Left cardiac atrium (tissue), 4 donors: ENCODE data around the gene INPP1. TPM values are rescaled to one million over a fixed set of nuclear protein-coding genes. Genes with fewer than 3 reads are reported as not detected.
"Not testable (repeated sequence)": the region's sequence is repeated elsewhere in the genome, so short reads cannot be mapped to it uniquely, and the experiment has no call there.

ENCODE experiments used
- ATAC-seq, 2 donors: fragments of 200-7000 bp; cut with Tn5 transposase; one replicate each; pipeline ENCODE4 v1.9.1; 2020; ENCODE audit warnings: mild to moderate bottlenecking in 2 of 2, moderate library complexity in 2 of 2
- DNase-seq: peaks from one replicate; pipeline ENCODE4 v3.0.0-alpha.2; 2020
- intact Hi-C, 2 donors: fragments of 100-400 bp; cut with DNase I; formaldehyde crosslinking; loops; one replicate each; pipeline versions ENCODE4 v1.14.1 to v1.15.1; 2022 to 2023
- total RNA-seq, 2 donors: library from RNA; stranded (reverse); fragmentation: NEBNext Ultra II Directional; extraction: Animal tissue kit (Norgen Biotek cat#: 25700); gene quantifications; one replicate each; pipeline ENCODE4 v1.2.1, GENCODE V29; 2021
- donor health status: DM: no; HTN: yes; CAD: no.
- donor health status: DM: no; HTN: yes; CAD: no; lungs with severe emphysema.
- donor health status: DM: yes; HTN: yes; CAD: no.
- donor health status: Dilated cardiomyopathy.

Gene INPP1
- total RNA-seq, 2 donors from 2014 or later, result 29.9 to 43.6 TPM

- intact Hi-C loops, result no loop called here
- no peak for ATAC-seq
- no peak for DNase-seq
Observed at GRCh38 chr2:190355968-190356644, 12.7 kb downstream of the INPP1 start.

GRCh38 chr2:190357600-190357999 is 14.2 kb downstream of the INPP1 start:
- intact Hi-C loops, result no loop called here
- no peak for DNase-seq
- no peak for ATAC-seq

- intact Hi-C loops, ATAC-seq, DNase-seq: not testable (repeated sequence)
Observed at GRCh38 chr2:190358655-190359448, 15.5 kb downstream of the INPP1 start.

DNA sequence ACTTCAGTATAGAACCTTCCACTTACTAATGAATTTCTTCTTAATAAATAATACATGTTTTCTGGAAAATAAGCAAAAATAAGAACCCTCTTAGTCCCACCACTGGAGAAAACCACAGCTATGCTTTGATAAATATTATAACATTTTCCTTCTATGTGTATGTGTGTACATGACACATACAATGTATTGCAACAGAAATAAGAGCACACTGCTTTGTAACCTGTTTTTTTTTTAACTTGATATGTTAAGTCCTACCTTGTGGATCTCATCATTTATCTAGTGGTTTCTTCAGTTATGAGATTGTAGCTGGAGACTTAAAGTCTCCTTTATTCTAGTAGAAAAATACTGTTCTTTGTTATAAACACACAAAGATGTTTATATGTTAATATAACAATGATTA is 17.2 kb downstream of the INPP1 start:
- DNase-seq, result no peak
- no peak for ATAC-seq
- intact Hi-C loops, result no loop called here

DNA sequence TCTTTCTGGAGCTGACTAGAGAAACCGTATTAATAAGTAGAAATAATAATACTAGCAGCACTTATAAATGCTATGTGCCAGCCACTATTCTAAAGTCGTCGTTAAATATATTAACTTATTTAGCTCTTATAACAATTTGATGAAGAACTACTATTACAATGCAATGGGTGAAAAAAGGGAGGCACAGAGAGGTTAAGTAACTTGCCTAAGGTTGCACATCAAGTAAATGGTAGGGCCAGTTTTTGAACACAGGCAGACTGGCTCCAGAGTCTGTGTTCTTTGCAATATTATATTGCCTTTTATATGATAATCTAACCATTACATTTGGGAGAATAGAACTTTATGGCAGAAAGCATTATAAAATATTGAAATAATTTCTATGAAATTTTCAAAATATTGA is 17.6 kb downstream of the INPP1 start:
- intact Hi-C loops, result no loop called here
- ATAC-seq, result no peak

DNA sequence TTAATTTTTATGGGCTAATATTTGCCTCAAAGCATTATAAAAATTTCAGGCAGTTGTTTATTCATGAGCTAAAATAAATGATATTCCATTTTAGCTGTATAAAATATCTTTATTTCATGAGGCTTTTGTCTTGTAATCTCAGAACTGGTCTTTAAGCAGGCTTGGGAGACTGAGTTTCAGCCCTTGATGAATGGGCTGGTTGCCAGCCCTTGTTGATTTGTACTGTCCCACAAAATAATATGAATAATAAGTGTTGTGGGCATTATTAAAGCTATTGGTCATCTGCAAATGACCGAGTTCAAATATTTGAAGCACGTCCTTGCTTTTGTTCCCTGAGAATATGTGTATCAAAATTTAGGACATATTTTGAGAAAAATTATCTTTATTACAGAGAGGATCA is 18.2 kb downstream of the INPP1 start:
- no peak for ATAC-seq
- intact Hi-C loops, result no loop called here

More for the DNA sequence above, 17.6 kb downstream of the INPP1 start:
- no peak for DNase-seq

GRCh38 chr2:190362894-190363293 is 19.5 kb downstream of the INPP1 start:
- DNase-seq, result no peak
- no peak for ATAC-seq
- intact Hi-C loops, result no loop called here

More for the DNA sequence above, 18.2 kb downstream of the INPP1 start:
- DNase-seq, result no peak

DNA sequence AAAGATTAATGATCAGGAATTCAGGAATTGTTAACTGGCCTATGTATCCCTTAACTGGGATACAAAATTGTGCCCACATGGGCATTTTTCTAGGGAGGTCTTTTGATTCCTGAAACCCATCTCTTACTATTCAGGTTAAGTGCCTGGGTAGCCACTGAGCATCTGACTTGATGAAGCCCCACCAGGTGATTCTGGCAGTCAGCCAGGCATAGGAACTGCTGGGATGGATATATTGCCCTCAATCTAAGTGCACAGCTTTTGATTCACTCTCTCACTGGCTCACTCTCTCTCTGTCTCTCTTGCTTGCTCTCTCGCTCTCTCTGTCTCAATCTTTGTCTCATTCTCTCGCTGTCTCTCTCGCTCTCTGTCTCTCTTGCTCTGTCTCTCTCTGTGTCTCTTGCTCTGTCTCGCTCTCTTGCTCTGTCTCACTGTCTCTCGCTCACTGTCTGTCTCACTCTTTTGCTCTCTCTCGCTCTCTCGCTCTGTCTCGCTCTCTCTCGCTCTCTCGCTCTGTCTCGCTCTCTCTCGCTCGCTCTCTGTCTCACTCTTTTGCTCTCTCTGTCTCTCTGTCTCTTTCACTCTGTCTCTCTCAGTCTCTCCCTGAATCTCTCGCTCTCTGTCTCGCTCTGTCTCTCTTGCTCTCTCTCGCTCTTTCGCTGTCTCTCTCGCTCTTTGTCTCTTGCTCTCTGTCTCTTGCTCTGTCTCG is 22.3 kb downstream of the INPP1 start:
- DNase-seq, result no peak
- no peak for ATAC-seq
- intact Hi-C loops, result no loop called here

- DNase-seq (no peak), ATAC-seq (no peak)
- intact Hi-C loops, result no loop called here
Observed at GRCh38 chr2:190366248-190366753, 22.9 kb downstream of the INPP1 start.

GRCh38 chr2:190367091-190367490 is 23.7 kb downstream of the INPP1 start:
- intact Hi-C loops, result no loop called here
- ATAC-seq, result no peak
- no peak for DNase-seq

DNA sequence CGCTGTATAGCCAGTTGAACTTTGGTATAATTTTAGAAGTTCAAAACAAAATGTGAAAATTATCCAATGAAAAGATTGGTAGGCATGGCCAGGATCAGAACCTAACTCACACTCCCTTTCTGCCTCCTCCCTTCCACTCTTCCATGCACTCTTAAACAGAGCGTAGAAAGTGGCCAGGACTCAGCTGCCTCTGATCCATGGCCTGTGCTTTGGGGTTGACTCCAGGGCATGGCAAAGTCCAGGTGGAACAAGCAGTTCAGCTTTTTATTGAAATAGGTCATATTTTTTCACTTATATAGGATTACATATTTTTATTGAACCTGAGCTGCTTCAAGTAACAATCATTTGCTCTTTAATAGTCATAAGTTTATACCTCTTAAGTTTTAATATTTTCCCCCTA is 26.2 kb downstream of the INPP1 start:
- intact Hi-C loops, result loop anchor here in 1 of 2 donors (5.0 kb wide), 1 partner anchor 282 kb away; no protein-coding TSS in a partner anchor
- no peak for ATAC-seq

GRCh38 chr2:190376083-190376482 is 32.7 kb downstream of the INPP1 start:
- intact Hi-C loops, result no loop called here
- no peak for DNase-seq
- no peak for ATAC-seq

More for the DNA sequence above, 26.2 kb downstream of the INPP1 start:
- DNase-seq, result no peak

DNA sequence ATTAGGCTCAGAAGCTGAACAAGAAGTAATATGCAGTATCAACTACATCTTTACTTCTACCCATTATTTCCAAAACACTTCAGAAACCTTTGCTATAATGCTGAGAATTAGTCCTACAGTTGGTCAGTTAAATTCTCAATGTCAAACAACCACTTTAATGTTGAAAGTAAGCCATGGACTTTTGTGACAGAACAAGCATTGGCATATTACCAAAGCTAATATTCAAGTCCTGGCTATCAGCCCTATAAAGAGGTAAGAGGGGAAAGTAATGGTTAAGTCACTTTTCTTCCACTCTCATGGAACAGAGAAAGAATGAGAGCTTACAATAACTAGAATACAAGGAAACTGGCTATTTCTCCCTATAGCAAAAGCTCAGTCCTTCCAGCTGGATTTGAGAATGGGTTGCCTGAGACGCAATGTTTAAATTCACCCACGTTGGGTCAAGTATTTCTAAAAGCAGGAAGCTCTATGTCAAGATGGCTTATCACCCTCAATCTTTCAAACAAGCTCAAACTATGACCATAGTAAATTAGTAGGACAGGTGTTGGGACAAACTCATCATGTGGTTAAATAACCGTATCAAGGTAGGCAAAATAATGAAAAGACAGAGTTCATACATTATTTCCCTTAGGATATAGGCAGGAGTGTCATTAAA is 33.3 kb downstream of the INPP1 start:
- ATAC-seq (no peak), DNase-seq (no peak)
- intact Hi-C loops, result no loop called here

DNA sequence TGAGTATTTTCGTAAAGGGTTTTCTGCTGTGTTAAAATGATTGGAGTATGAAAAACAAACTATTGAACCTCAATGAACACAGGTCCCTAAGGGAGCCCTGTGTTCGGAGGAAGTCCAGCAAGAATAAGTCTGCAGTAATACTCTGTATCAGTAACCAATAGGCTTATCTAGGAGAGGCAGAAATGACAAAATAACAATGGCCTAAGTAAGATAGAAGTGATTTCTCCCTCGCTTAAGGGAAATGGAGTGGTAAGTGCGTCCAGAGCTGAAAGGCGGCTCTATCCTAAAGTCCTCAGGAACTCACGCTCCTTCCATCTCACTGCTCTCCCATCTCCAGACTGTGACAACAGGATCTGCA is 35.5 kb downstream of the INPP1 start:
- intact Hi-C loops, result no loop called here
- DNase-seq (no peak), ATAC-seq (peak in 1 of 2 donors; percentile 11)

DNA sequence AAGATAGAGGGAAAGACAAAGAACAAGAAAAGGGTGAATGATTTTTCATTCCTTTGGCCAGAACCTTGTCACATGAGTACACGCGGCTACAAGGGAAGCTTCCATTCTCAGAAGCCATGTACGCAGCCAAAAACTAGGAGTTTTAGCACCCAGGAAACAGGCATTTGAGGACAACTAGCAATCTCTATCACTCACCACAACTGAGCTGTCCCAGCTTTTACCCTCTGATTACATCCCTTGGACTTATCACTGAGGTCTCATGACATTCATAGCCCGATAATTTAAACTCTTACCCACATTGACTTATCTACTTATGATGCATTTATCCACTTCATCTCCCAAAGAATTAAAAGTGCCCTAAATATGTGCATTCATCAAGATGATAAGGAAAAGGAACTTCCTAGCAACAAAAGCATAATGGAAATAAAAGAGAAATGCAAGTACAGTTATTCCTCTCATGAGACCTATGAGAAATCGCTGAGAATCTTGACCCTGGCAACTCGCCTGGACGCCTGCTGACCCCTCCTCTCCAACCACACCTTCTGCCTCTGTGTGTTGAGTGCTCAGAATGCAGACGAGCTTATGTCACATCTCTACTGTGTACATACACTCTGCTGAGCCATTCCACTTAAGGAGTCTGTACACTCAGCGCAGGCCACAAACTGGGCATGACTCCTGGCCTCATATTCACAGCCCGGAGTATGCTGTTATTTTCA is 36.0 kb downstream of the INPP1 start:
- intact Hi-C loops, result no loop called here
- ATAC-seq (peak; percentile 65), DNase-seq (no peak)

DNA sequence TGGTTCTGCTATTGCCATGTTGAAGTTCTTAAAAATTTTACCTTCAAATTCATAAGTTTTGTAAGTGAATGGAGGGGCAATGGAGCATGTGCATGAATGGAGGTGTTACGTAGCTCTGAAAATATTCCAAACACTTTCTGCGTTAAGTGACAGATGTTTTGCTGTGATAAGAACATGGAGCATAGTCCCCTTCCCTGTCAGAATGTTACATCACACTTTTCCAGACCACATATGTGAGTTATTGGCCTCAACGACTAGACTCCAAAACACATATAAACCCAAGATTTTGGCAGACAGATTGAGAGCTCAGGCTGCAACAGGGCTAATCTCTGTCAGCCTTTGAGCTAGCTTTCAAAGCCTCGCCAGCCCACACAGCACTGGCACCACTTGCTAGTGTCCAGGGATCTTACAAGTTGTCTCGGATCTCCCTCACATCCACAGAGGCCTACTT is 37.6 kb downstream of the INPP1 start:
- intact Hi-C loops, result no loop called here
- ATAC-seq, result no peak

GRCh38 chr2:190382851-190383250 is 39.5 kb downstream of the INPP1 start:
- ATAC-seq, result peak in 1 of 2 donors; percentile 71
- intact Hi-C loops, result loop anchor here in 1 of 2 donors (2.0 kb wide), 1 partner anchor 128 kb away; no protein-coding TSS in a partner anchor
- DNase-seq, result no peak

More for the DNA sequence above, 37.6 kb downstream of the INPP1 start:
- no peak for DNase-seq

- DNase-seq (no peak), ATAC-seq (no peak)
- intact Hi-C loops, result no loop called here
Observed at GRCh38 chr2:190387422-190387821, 44.0 kb downstream of the INPP1 start.

DNA sequence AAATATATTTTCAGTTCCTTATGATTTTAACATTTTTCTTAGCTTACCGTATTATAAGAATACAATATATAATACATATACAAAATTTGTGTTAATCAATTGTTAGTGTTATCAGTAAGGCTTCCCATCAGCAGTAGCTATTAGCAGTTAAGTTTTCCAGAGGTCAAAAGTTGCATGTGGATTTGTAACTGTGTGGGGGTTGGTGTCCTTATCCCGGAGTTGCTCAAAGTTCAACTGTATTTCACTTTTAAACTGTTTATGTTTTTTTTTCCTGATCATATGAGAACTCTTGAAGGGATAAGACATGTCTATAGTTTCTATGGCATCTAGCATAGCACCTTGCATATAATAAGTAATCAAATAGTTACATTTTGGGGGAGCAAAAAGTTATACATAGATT is 52.9 kb downstream of the INPP1 start:
- ATAC-seq (no peak), DNase-seq (no peak)
- intact Hi-C loops, result no loop called here
